GM23338 (cell line): ENCODE data around the gene GRWD1. TPM values are rescaled to one million over a fixed set of nuclear protein-coding genes. Genes with fewer than 3 reads are reported as not detected.

Source experiments
- ATAC-seq: fragments of 200-7000 bp; cut with Tn5 transposase; 3 replicates; pipeline ENCODE4 v1.9.1; 2020
- DNase-seq: peaks from one replicate; pipeline ENCODE4 v3.0.0-alpha.2; 2015; ENCODE audit warnings: low spot score
- H2AFZ ChIP-seq: fragments of 200-600 bp; sonication (generic); 2 replicates; pipeline ENCODE4 v1.8.0; 2016; ENCODE audit warnings: antibody characterized with exemption, mild to moderate bottlenecking, moderate library complexity
- H3F3A ChIP-seq: fragments of 200-600 bp; sonication (generic); replicated peaks from 2 replicates; pipeline ENCODE4 v1.8.0; 2017; ENCODE audit warnings: antibody characterized with exemption, mixed run types, low read depth
- H3K27ac ChIP-seq: fragments of 200-600 bp; sonication (generic); 2 replicates; pipeline ENCODE4 v1.6.1; 2016; ENCODE audit warnings: low read depth
- H3K27me3 ChIP-seq: fragments of 200-600 bp; sonication (generic); 2 replicates; pipeline ENCODE4 v1.8.0; 2016; ENCODE audit warnings: mild to moderate bottlenecking, mixed run types, moderate library complexity; ENCODE audit not compliant: insufficient read depth
- H3K36me3 ChIP-seq: fragments of 200-600 bp; sonication (generic); 2 replicates; pipeline ENCODE4 v1.8.0; 2016; ENCODE audit warnings: mild to moderate bottlenecking; ENCODE audit not compliant: insufficient read depth
- H3K4me1 ChIP-seq: fragments of 200-600 bp; sonication (generic); 2 replicates; pipeline ENCODE4 v1.8.0; 2016; ENCODE audit warnings: mild to moderate bottlenecking, moderate library complexity; ENCODE audit not compliant: insufficient read depth
- H3K4me2 ChIP-seq: fragments of 200-600 bp; sonication (generic); 2 replicates; pipeline ENCODE4 v1.7.1; 2017; ENCODE audit warnings: mixed run types
- H3K4me3 ChIP-seq: fragments of 200-600 bp; sonication (generic); 2 replicates; pipeline ENCODE4 v1.6.1; 2016; ENCODE audit warnings: mixed run types
- H3K79me2 ChIP-seq: fragments of 200-600 bp; sonication (generic); replicated peaks from 2 replicates; pipeline ENCODE4 v1.8.0; 2017; ENCODE audit warnings: mild to moderate bottlenecking; ENCODE audit not compliant: insufficient read depth
- H3K9me2 ChIP-seq: fragments of 200-600 bp; sonication (generic); 2 replicates; pipeline ENCODE4 v1.8.0; 2017; ENCODE audit not compliant: insufficient read depth
- H4K20me1 ChIP-seq: fragments of 200-600 bp; sonication (generic); replicated peaks from 2 replicates; pipeline ENCODE4 v1.8.0; 2017; ENCODE audit warnings: mild to moderate bottlenecking; ENCODE audit not compliant: insufficient read depth
- H3K27ac Mint-ChIP-seq: 2 replicates; pipeline ENCODE4 v1.8.0; 2020; ENCODE audit warnings: inconsistent platforms, mild to moderate bottlenecking, moderate library complexity, mixed read lengths
- H3K27me3 Mint-ChIP-seq: 3 replicates; pipeline ENCODE4 v1.8.0; 2022; ENCODE audit warnings: low read depth, mild to moderate bottlenecking, moderate library complexity, mixed read lengths, inconsistent platforms; ENCODE audit not compliant: insufficient read depth, poor library complexity
- H3K36me3 Mint-ChIP-seq: 3 replicates; pipeline ENCODE4 v1.8.0; 2021; ENCODE audit warnings: low read depth, mild to moderate bottlenecking, inconsistent platforms, moderate library complexity, mixed read lengths
- H3K4me1 Mint-ChIP-seq: 3 replicates; pipeline ENCODE4 v1.8.0; 2020; ENCODE audit warnings: mild to moderate bottlenecking, inconsistent platforms, mixed read lengths
- H3K4me3 Mint-ChIP-seq: 3 replicates; pipeline ENCODE4 v1.8.0; 2021; ENCODE audit warnings: moderate library complexity, mild to moderate bottlenecking, inconsistent platforms, mixed read lengths
- H3K9me3 Mint-ChIP-seq: 3 replicates; pipeline ENCODE4 v1.8.0; 2020; ENCODE audit warnings: moderate library complexity, mild to moderate bottlenecking, inconsistent platforms, mixed read lengths
- CREB1 ChIP-seq: fragments of 250-450 bp; sonication (Bioruptor Pico); IDR thresholded peaks from 2 replicates; pipeline ENCODE4 v1.5.0; 2020; ENCODE audit warnings: low read depth, mild to moderate bottlenecking, moderate library complexity
- CTCF ChIP-seq, 2 experiments: fragments of 200-600 bp in 1 of 2; sonication (generic) in 1 of 2; conservative IDR thresholded peaks; 2 replicates each; pipeline versions ENCODE4 v1.5.1 to v1.6.1; 2016 to 2017; ENCODE audit warnings: antibody characterized with exemption in 2 of 2, low read depth in 2 of 2, mild to moderate bottlenecking in 2 of 2, moderate library complexity in 1 of 2
- ETS1 ChIP-seq: IDR thresholded peaks from 2 replicates; pipeline ENCODE4 v1.6.1; 2016; ENCODE audit warnings: antibody characterized with exemption
- EZH2 ChIP-seq: fragments of 200-600 bp; sonication (generic); IDR thresholded peaks from one replicate; pipeline ENCODE4 v1.8.0; 2017; ENCODE audit warnings: antibody characterized with exemption, mild to moderate bottlenecking, low read depth; ENCODE audit not compliant: unreplicated experiment
- EZH2phosphoT487 ChIP-seq: fragments of 200-600 bp; sonication (generic); IDR thresholded peaks from one replicate; pipeline ENCODE4 v1.8.1; 2018; ENCODE audit warnings: antibody characterized with exemption; ENCODE audit not compliant: unreplicated experiment
- JUNB ChIP-seq: IDR thresholded peaks from one replicate; pipeline ENCODE4 v1.6.1; 2016; ENCODE audit warnings: antibody characterized with exemption; ENCODE audit not compliant: unreplicated experiment
- NANOG ChIP-seq: IDR thresholded peaks from 2 replicates; pipeline ENCODE4 v1.6.1; 2016; ENCODE audit warnings: antibody characterized with exemption, borderline replicate concordance
- POLR2AphosphoS5 ChIP-seq: IDR thresholded peaks from 2 replicates; pipeline ENCODE4 v1.6.1; 2016; ENCODE audit warnings: antibody characterized with exemption, low read depth
- REST ChIP-seq: IDR thresholded peaks from one replicate; pipeline ENCODE4 v1.6.1; 2018; ENCODE audit warnings: antibody characterized with exemption; ENCODE audit not compliant: unreplicated experiment
- STAT1 ChIP-seq: IDR thresholded peaks from one replicate; pipeline ENCODE4 v1.6.1; 2016; ENCODE audit warnings: antibody characterized with exemption; ENCODE audit not compliant: unreplicated experiment
- ZNF114 ChIP-seq: fragments of 250-450 bp; sonication (Bioruptor Pico); IDR thresholded peaks from 2 replicates; pipeline ENCODE4 v1.5.0; 2020; ENCODE audit warnings: mild to moderate bottlenecking, moderate library complexity
- ZNF331 ChIP-seq: fragments of 250-450 bp; sonication (Bioruptor Pico); IDR thresholded peaks from 2 replicates; pipeline ENCODE4 v1.5.0; 2020; ENCODE audit warnings: low read depth, mild to moderate bottlenecking, moderate library complexity
- ZNF462 ChIP-seq: fragments of 250-450 bp; sonication (Bioruptor Pico); IDR thresholded peaks from 2 replicates; pipeline ENCODE4 v1.5.0; 2020; ENCODE audit warnings: mild to moderate bottlenecking, moderate library complexity
- polyA plus RNA-seq: library from polyadenylated mRNA; unstranded; fragments of >200 nt; fragmentation: Nextera tagmentation; extraction: Ambion mirVana; gene quantifications from 2 replicates; pipeline ENCODE4 v1.2.1, GENCODE V29; 2016
- total RNA-seq: library from RNA; depleted of rRNA; stranded (reverse); fragments of >200 nt; shearing (Covaris generic); gene quantifications from 2 replicates; pipeline ENCODE4 v1.2.3, GENCODE V29; 2014

GRWD1 gene
- total and polyA plus RNA-seq, 2 experiments from 2014 or later = 23.2 to 58.0 TPM

- DNase-seq (no peak), ATAC-seq (no peak)
- Mint-ChIP-seq H3K9me3 (no peaks in the 10 kb centered on the region; the same call in 2 of the 3 replicates), H3K27ac (no peak overlapping the region), H3K36me3 (peaks cover 69% of the 10 kb centered on the region), H3K4me3 (peak overlapping the region; percentile 4; the same call in 1 of the 3 replicates), H3K4me1 (peaks cover 14% of the 10 kb centered on the region), H3K27me3 (peaks cover 7% of the 10 kb centered on the region)
- H3K4me3 ChIP-seq = no peak overlapping the region
- H3K27me3 ChIP-seq = peaks cover 13% of the 10 kb centered on the region
- H2AFZ ChIP-seq = no peak overlapping the region
- peaks cover 13% of the 10 kb centered on the region for H3K4me1 ChIP-seq
- H3K4me2 ChIP-seq = no peak overlapping the region
- no peak overlapping the region for H3K27ac ChIP-seq
- TF ChIP-seq NANOG = no peak
- TF ChIP-seq ZNF331 (CRISPR knock-in tag) = no peak
- TF ChIP-seq EZH2phosphoT487 = no peak
- TF ChIP-seq ETS1 = no peak
- no peak for TF ChIP-seq CREB1 (CRISPR knock-in tag)
- no peak for TF ChIP-seq STAT1
- TF ChIP-seq ZNF114 (CRISPR knock-in tag) = no peak
- TF ChIP-seq JUNB = no peak
- no peak for TF ChIP-seq ZNF462
- TF ChIP-seq POLR2AphosphoS5 = no peak
- no peak for TF ChIP-seq REST
- TF ChIP-seq EZH2 = no peak
- TF ChIP-seq CTCF (conservative IDR thresholded peaks at IDR 0.05; ENCODE audit: low read depth in 2 of 2) = no peak
- H3K79me2 ChIP-seq = peaks cover 27% of the 10 kb centered on the region
- H3K36me3 ChIP-seq = peaks cover 29% of the 10 kb centered on the region
- H3K9me2 ChIP-seq = no peaks in the 10 kb centered on the region
- peaks cover 31% of the 10 kb centered on the region for H3F3A ChIP-seq
- peaks cover 11% of the 10 kb centered on the region; the same call in 1 of the 2 replicates for H4K20me1 ChIP-seq
These were observed 2.8 kb downstream of the GRWD1 start for GRCh38 chr19:48448563-48448962.
